HG03108 (cell line): ENCODE data around the gene MRM1.

Experiments
- ATAC-seq: cut with Tn5 transposase; IDR thresholded peaks from one replicate; pipeline ENCODE4 v1.9.1; 2021; ENCODE audit warnings: moderate library complexity; ENCODE audit not compliant: unreplicated experiment

Gene MRM1, protein sequence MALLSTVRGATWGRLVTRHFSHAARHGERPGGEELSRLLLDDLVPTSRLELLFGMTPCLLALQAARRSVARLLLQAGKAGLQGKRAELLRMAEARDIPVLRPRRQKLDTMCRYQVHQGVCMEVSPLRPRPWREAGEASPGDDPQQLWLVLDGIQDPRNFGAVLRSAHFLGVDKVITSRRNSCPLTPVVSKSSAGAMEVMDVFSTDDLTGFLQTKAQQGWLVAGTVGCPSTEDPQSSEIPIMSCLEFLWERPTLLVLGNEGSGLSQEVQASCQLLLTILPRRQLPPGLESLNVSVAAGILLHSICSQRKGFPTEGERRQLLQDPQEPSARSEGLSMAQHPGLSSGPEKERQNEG

DNA sequence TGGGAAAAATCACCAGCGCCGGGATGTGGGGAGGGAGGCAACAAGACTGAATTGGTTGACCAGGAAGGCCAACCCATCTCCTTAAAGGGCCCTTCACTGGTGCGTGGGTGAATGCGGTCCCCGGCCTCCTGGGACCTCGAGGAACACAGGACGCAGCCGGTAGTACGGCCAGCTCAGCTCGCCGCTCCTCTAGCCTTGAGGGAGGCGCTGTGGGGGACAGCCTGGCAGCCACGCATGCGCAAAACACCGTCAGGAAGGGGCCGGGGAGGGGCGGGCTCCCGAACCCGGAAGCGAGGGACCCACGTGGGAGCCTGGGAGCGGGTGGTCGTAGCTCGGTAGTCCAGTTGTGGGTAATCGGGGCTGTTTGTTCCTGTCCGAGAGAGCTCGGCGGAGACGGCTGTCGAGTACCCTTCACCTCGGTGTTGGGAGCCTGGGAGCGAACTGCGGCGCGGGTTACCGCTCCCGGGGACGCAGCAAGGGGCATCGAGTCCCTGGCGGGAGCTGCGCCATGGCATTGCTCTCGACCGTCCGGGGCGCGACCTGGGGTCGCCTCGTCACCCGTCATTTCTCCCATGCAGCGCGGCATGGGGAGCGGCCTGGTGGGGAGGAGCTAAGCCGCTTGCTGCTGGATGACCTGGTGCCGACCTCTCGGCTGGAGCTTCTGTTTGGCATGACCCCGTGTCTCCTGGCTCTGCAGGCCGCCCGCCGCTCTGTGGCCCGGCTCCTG lies at the start of gene MRM1:
Gene MRM1, plus strand, starts transcription at position 281 of the 727 bp plus-strand sequence. Its CDS starts 228 bp downstream, at position 509.
- peak; percentile 70 for ATAC-seq

DNA sequence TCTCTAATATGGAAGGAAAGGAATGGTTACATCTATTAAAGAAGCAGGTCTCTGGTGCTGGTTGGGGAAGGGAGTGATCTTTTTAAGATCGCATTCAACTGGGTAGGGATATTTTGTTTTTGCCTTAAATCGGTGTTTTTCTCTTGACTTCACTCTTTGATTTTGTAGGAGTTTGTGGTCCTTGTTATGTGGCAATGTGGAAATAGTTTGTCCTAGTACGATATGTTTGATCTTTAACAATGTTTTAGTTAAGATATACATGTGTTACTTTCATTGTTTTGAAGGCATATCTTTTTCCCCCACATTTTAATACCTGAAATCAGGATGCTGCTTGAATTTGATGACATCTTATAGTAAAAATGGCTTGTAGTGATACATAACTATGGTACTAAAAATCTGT lies 47.9 kb upstream of the MRM1 start:
- ATAC-seq = no peak

DNA sequence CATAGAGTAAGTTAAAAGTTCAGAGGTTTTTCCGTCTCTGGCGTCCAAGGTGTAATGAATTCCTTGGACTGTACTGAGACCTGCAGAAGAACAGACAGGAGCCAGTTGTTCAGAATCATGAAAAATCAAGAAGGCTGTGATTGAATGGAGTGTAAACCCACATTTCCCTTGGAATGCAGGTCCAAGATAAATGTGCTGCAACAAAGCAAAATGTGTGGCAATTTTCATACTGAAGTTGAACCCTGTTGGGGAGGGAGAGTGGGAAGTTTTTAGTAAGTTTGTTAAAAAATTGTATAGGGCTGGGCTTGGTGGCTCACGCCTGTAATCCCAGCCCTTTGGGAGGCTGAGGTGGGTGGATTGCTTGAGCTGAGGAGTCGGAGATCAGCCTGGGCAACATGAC lies 35.3 kb upstream of the MRM1 start:
- ATAC-seq = no peak

DNA sequence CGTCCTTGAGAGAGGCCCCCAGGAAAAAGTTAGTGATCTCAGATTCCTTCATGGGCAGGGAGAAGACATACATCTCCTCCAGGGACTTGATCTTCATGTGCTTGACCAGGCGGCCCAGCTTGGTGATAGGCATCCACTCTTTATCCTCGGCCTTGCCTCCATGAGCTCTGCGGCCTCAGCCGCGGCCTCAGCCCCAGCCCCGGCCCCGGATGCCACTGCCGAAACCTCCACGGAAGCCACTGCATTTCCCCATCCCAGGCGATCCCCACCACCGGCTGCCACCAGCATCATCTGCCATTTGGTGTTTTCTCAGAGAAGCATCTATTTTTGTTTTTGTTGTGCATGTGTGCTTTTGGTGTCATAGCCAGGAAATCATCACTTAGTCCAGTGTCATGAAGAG lies 26.4 kb upstream of the MRM1 start:
- no peak for ATAC-seq

DNA sequence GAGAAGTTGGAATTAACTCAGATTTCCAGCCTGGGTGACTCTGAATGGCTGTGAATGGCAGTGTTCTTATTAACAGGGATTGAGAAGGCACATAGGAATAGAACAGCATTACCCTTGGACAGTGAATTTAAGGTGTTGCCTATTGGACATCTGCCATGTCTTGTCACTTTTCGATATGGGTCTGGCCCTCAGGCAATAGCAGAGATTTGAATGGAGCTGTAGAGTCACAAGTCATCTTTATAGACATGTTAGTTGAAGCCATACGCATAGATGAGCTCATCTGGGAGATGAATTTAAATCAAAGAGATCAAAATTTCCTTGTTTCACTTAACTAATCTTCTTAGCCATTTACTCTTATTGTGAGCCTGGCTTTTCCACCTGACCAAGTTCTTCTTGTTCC lies 24.6 kb upstream of the MRM1 start:
- ATAC-seq = no peak

DNA sequence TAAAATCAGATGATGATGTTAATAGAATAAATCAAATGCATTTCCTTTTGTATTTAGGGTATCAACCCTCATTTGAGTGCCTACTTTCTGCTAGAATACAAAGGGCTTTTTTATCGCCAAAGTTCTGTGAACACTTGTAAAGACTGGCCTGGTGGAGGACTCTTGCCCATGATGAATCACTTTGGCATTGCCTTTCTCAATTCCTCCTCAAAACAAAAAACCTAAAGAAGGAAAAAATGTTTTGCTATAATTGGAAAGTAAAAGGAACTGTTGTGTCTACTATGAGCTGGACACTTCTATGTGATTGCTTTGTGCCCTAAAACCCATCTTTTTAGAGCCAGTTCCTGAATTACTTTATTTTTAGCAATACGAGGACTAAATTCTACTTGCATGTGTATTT lies 22.7 kb upstream of the MRM1 start:
- no peak for ATAC-seq

DNA sequence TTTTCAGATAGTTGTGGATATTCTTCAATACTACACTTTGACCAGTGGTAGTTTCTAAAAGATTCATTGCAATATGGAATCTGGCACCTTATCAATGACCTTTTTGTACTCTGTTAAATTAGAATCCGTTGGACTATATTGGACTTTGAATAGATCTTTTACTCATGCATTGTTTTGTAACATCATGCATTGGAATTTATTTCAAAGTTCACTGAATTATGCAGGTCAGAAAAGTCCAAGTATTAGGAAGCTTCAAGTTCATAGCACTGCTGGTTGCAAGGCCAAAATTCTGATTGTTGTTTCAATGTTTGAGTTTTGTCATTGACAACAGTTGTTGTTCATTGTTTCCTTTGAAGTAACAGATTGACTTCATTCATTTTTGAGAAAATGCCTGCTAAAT lies 17.6 kb upstream of the MRM1 start:
- no peak for ATAC-seq

DNA sequence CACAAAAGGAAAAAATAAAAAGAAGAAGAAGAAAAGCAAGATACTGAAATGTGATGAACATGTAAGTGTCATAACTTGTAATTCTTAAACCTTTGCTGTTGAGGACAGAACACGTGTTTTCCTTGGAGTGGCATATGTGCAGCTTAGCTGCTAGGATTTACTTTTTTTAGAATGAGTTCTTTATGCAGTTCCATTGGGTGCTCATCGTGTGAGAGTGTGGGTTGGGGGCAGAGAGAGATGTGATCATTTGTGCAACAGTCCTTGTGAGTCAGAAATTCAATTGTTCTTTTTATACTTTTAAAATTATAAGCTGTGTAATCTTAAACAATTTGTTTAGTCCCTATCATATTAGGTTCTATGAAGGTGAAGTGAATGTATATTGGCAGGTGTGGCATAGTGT lies 15.2 kb upstream of the MRM1 start:
- no peak for ATAC-seq

DNA sequence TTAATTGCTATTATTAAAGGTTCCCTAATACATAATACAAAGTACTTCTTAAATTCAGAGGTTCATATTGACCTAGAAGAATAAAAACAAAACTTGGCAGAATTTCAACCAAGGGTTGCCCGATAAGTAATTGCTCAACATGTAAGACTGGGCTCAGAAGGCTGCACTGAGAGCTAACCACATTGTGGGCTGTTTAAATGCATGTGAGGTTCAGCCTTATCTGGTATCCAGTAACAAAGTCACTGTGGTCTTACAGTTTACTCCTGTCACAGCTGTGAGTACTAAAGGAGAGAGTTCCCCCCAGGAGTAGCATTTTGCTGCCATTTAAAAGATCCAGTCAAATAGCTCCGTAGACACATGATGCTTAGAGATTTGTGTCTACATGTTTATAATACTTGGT lies 11.3 kb upstream of the MRM1 start:
- no peak for ATAC-seq

DNA sequence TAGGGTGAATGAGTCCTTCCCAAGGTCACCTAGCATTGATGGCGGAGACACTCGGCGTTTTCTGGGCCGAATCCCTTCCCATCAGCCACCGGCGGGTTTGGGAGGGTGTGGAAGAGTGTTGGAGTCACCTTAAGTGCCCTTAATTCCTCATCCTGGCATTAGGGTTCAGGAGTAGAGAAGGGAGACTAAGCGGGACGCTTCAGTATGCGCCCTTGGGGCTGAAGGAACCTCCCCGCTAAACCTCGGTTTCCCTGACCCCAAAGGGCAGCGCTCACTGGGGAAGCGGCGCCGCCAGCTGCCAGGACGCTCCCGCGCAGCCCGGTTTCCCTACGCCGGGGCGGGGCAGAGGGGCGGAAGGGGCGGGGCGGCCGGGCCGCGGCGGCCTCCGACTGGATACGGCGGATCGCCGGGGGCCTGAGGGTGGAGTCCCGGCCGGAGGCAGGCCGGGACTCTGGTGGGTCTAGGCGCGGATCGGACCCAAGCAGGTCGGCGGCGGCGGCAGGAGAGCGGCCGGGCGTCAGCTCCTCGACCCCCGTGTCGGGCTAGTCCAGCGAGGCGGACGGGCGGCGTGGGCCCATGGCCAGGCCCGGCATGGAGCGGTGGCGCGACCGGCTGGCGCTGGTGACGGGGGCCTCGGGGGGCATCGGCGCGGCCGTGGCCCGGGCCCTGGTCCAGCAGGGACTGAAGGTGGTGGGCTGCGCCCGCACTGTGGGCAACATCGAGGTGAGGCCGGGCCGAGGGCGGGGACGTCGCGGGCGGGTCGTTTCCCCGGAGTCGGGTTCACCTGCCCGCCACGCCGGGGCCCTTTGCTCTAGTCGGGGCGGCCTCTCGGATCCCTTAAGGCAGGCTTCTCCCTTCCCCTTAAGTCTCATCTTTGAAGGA lies 9.7 kb upstream of the MRM1 start, which contains the start of gene DHRS11:
Gene DHRS11, plus strand, starts transcription at position 446 of the 882 bp plus-strand sequence. Its CDS starts 131 bp downstream, at position 577.
- peak; percentile 85 for ATAC-seq

DNA sequence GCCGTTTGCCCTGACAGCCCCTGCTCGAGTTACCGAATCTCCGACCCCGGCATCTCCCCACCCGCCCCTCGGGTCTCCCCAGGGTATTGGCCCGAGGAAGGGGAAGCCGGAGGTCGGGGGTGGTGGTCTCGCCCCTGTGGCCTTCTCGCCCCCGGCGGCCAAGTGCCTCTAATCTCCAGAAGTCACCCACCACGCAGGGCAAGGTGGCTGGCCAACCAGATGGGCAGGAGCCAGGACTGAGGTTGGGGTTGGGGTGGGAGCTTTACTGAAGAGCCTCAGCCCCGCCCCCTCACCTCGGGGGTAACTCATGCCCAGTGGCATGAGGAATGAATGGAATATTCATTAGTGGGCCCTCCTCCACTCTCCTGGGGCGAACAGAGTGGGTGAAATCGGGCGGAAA lies 9.1 kb upstream of the MRM1 start:
- no peak for ATAC-seq

DNA sequence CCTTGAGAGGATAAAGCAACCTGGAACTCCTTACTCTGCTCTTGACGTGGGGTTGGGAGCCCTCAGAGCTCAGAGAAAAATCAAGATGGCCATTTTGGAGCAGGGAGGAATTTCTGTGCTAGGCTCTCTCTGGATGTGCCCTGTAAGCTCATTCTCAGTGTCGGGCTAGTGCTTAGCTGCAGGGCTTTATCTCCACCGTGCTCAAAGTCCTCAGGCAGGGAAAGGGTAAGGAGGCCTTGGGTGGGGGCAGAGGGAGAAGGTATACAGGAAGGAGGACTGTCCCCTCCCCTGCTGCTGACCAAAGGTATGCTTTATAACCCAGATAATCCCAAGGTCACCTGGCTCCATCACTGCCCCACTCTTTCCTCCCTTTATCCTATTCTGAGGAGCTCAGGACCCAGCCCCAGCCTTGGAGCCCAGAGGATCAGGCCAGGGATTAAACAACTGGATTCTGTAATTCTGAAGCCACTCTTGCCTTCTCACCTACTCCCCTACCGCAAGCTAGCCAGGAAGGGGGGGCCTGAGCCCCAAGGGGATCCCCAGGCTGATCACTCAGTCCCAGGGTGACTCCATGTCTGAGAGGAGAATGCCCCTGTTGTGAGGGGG lies 8.6 kb upstream of the MRM1 start:
- no peak for ATAC-seq

DNA sequence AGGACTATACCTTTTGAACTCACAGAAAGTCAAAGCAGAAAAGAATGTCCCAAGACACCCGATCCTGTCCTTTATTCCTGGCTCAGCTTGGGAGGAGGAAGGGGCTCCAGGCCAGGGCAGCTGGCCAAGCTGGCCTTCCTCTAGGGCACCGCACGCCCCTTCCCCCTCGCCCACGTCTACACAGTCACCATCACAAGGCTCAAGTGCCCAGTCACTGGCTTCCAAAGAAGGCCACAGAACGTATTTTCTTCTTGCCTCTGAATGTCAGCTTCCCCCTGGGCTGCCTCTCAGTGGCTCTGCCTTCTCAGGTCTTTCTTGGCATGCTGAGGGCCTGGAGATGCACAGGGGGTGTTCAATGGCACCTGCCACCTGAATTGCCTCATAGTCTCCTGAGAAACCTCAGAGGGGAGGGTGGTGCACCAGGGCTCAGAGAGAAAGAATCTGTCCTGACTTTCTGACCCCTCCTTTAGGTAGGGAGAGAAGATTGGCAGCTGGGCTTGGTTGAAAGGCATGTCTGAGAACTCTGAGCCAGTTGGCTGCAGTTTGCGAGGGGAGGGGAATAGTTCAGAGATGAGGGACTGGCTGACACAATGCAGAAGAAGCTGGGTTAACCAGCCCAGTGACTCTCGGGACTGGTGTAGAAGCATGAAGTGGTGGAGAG lies 7.6 kb upstream of the MRM1 start:
- ATAC-seq = no peak

DNA sequence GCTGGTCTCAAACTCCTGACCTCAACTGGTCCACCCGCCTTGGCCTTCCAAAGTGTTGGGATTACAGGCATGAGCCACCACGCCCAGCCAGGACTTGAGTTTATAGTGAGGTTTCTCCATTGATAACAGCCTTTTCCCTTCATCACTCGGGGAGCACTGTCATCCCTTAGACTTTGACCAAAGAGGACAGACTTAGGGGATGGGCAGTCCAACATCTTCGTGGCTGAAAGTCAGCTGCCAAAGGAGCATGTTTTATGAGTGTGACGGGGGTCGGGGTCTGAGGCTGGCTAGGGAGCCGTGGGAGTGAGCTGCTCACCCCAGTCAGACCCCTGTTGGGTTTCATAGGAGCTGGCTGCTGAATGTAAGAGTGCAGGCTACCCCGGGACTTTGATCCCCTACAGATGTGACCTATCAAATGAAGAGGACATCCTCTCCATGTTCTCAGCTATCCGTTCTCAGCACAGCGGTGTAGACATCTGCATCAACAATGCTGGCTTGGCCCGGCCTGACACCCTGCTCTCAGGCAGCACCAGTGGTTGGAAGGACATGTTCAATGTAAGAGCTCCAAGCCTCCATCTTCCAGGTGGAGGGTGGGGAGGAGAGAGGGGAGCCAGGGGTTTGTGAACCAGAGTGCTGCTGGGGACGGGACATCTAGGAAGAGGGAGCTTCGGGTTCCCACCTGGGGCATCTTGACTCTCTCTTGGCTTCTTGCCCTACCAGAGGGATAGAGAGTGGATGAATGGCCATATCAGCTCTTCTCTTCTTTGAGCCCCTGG lies 6.6 kb upstream of the MRM1 start:
- ATAC-seq = no peak

DNA sequence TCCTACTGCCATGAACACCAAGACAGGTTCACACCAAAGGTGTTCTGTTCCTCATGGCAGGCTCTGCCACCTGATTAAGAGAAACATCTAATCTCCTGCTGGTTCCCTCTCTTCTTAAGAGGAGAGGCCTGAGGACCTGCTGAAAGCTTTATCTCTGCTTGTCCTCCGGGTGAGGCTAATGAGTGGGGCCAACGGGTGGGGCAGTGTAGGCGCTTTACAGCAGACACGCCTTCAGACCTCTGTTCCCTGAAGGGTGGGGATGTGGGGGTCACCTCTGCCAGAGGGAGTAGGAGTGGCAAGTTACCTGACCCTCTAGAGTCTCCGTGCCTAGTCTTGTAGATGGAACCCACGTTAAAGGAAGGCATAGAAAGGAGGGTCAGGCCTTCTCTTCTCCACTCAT lies 4.2 kb upstream of the MRM1 start:
- no peak for ATAC-seq

DNA sequence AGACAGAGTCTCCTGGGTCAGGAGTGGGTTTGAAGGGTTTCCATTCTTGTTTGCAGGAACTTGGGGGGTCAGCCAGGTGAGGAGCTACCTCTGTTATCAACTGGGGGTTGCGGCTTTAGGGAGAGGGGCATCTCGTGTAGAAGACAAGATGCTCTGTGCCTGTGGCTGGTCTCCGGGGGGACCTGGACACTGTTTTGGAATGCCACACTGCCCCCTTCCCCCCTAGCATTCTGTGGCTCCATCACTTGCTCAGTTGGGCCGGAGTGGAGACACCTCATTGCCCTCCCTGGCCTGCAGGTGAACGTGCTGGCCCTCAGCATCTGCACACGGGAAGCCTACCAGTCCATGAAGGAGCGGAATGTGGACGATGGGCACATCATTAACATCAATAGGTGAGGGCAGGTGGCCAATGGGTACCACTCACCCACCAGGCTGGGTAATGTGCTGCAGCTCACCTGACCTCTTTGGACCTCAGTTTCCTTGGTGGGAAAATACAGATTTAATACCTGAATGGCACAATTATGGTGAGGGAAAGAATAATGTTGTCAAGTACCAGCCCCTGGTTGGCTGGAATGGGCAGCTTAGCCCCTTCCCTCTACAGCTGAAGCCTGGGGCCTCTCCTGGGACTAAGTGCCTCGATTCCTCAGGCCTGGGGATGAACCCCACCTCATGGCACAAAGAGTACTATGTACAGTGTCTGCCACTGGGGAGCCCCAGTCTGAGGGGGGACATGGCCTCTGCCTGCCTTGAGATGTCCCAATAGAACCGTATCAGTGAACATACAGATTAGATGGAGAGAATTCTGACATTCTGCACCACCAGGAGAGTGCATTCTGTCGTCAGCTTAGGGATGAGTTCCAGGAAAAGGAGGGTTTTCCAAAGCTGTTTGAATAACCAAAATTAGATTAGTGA lies 3.3 kb upstream of the MRM1 start:
- no peak for ATAC-seq

DNA sequence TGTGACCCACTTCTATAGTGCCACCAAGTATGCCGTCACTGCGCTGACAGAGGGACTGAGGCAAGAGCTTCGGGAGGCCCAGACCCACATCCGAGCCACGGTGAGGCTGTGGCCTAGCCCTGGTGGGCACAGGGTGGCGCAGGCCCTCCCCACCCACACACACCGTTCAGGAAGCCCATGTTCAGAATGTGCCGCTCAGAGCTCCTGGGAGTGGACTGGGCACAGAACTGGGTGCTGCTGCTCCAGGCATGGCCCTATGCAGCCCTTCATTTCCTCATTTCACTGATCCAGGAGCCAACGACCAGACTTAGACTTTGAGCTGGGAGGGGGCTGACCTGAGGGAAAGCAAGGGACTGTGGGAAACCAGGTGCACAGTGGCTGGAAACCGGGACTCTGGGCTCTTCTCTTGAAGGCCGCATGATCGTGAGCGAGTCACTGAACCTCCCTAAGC lies 2.4 kb upstream of the MRM1 start:
- ATAC-seq = no peak

DNA sequence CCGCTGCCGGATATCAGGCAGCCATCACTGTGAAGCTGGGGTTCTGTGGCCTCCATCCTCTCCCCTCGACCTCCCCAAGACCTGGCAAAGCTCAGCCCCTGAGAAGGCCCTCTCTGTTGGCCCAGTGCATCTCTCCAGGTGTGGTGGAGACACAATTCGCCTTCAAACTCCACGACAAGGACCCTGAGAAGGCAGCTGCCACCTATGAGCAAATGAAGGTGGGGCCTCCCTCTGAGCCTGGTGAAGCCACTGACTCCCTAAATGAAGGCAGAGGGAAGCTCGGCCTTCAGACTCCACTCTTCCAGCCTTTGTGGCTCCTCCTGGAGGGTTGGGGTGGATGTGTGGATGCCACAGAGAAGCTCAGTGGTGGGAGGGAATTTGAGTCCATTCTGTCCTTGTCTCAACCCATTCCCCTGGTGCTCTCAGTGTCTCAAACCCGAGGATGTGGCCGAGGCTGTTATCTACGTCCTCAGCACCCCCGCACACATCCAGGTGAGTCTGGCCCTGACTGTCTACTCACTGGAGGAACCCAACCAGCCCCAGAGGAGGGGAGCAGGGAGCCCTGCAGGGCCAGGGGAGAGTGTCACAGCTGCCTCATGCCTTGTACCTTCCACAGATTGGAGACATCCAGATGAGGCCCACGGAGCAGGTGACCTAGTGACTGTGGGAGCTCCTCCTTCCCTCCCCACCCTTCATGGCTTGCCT lies 1.7 kb upstream of the MRM1 start:
- no peak for ATAC-seq
